Measurements from ENCODE around the gene TASP1. TPM values are rescaled to one million over a fixed set of nuclear protein-coding genes. Genes with fewer than 3 reads are reported as not detected.
A peak's percentile ranks its signal among the peaks of the same experiment; 100 is the strongest.

The TASP1 gene
- total RNA-seq, 1 experiment from 2014 or later: 27.4 TPM

DNA sequence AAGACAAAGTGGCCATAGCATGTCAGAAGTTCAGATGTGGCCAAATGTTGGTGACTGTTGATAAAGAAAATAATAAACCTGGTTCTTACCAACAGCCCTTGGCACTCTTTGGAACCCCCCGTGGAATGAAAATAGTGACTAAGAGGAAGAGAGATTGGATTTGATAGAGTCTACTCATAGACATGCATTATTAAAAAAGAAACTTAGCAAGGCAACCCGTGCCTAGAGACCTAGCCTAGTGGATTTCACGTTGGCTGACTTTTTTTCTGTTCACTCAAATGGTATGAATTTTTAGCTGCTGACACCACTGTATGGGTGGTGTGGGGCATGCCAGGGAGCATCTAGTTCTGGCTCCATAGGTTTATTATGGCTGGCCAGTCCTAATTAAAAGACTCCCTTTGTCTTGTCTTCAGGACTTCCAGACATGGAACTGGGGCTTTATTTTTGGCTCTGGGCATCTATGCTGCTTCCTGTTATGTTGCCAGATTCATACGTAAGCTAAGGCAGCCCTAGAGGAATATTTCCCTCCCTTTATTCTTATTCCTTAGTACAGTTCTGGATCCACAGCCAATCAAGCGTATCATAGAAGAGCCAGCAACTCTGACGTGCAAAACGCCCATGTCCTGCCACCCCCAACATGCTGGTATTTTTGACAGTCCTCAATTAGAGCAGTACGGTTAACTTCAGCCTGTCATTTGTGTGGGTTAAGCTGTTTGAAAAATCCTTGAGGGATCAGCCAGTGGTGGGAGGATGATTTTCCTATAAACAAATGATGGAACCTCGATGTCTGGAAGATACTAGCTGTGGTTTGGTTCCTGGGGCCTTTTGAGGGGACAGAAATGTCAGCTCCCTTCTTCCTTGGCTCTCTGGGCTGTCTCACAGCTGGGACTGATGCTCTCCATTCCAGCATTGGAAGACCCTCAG is 290.2 kb downstream of the TASP1 start:
- DNase-seq: no peak
- no peaks in the 10 kb centered on the region for H3K9me3 ChIP-seq
- TF ChIP-seq, protein P1, sequence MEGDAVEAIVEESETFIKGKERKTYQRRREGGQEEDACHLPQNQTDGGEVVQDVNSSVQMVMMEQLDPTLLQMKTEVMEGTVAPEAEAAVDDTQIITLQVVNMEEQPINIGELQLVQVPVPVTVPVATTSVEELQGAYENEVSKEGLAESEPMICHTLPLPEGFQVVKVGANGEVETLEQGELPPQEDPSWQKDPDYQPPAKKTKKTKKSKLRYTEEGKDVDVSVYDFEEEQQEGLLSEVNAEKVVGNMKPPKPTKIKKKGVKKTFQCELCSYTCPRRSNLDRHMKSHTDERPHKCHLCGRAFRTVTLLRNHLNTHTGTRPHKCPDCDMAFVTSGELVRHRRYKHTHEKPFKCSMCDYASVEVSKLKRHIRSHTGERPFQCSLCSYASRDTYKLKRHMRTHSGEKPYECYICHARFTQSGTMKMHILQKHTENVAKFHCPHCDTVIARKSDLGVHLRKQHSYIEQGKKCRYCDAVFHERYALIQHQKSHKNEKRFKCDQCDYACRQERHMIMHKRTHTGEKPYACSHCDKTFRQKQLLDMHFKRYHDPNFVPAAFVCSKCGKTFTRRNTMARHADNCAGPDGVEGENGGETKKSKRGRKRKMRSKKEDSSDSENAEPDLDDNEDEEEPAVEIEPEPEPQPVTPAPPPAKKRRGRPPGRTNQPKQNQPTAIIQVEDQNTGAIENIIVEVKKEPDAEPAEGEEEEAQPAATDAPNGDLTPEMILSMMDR (IDR thresholded peaks at IDR 0.05; ENCODE audit: insufficient read depth in 1 of 2, low read depth in 1 of 2, low read length in 1 of 2, severe bottlenecking in 1 of 2, unreplicated experiment in 1 of 2): no peak
- H3K4me3 Mint-ChIP-seq (ENCODE audit: unreplicated experiment): no peak overlapping the region
- no peaks in the 10 kb centered on the region for H3K4me1 ChIP-seq
- POLR2A ChIA-PET: no interaction called here
- no peaks in the 10 kb centered on the region for H3K4me1 Mint-ChIP-seq (ENCODE audit: low read depth, unreplicated experiment)
- no peaks in the 10 kb centered on the region for H3K9me3 Mint-ChIP-seq (ENCODE audit: unreplicated experiment)
- H3K36me3 Mint-ChIP-seq (ENCODE audit: insufficient read depth, unreplicated experiment): no peaks in the 10 kb centered on the region
- no peaks in the 10 kb centered on the region for H3K27me3 ChIP-seq (replicated peaks; ENCODE audit: control insufficient read depth, insufficient read depth, low read length)
- H3K36me3 ChIP-seq (ENCODE audit: control insufficient read depth, insufficient read depth, low read length): no peaks in the 10 kb centered on the region
- CTCF ChIA-PET: no interaction called here
- H3K4me3 ChIP-seq (ENCODE audit: low read depth, low read length): no peak overlapping the region
- no peaks in the 10 kb centered on the region for H3K27me3 Mint-ChIP-seq (ENCODE audit: insufficient read depth, unreplicated experiment)
- no peak overlapping the region for H3K27ac Mint-ChIP-seq (ENCODE audit: unreplicated experiment)
- intact Hi-C loops (cut with micrococcal nuclease; ENCODE audit: unreplicated experiment): no loop called here
- BruUV-seq (replicated peaks): no TSS peak

DNA sequence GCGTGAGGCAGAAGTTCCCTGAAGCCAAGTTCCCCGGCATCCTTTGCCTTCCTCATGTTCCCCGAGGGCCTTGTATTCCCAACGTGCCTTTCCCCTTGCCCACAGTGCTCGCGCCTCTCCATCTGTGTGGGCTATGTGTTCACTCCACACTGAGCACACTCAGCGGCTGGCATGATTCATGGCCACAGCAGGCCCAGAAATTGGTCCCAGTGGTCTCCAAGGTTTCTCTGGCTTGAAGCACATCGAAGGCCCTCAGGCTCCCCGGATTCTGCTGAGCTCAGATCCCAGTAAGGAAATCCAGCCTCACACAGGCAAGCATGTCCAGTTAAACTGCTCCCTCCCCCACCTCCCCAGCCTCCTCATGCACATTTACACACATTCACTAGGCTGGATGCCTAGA is 294.1 kb downstream of the TASP1 start:
- Histone ChIP-seq H3K9me3 (no peaks in the 10 kb centered on the region), H3K4me3 (ENCODE audit: low read depth, low read length) (no peak overlapping the region), H3K4me1 (peaks cover 34% of the 10 kb centered on the region), H3K27me3 (replicated peaks; ENCODE audit: control insufficient read depth, insufficient read depth, low read length) (no peaks in the 10 kb centered on the region), H3K36me3 (ENCODE audit: control insufficient read depth, insufficient read depth, low read length) (no peaks in the 10 kb centered on the region)
- peaks cover 8% of the 10 kb centered on the region for H3K36me3 Mint-ChIP-seq (ENCODE audit: insufficient read depth, unreplicated experiment)
- H3K4me3 Mint-ChIP-seq (ENCODE audit: unreplicated experiment): no peak overlapping the region
- DNase-seq: no peak
- TF ChIP-seq, protein P1 (IDR thresholded peaks at IDR 0.05; ENCODE audit: insufficient read depth in 1 of 2, low read depth in 1 of 2, low read length in 1 of 2, severe bottlenecking in 1 of 2, unreplicated experiment in 1 of 2): no peak
- ChIA-PET CTCF (no interaction called here), POLR2A (no interaction called here)
- no peaks in the 10 kb centered on the region for H3K9me3 Mint-ChIP-seq (ENCODE audit: unreplicated experiment)
- H3K27ac Mint-ChIP-seq (ENCODE audit: unreplicated experiment): peak overlapping the region; percentile 2
- BruUV-seq (replicated peaks): no TSS peak
- no peaks in the 10 kb centered on the region for H3K27me3 Mint-ChIP-seq (ENCODE audit: insufficient read depth, unreplicated experiment)
- intact Hi-C loops (cut with micrococcal nuclease; ENCODE audit: unreplicated experiment): no loop called here
- peaks cover 22% of the 10 kb centered on the region for H3K4me1 Mint-ChIP-seq (ENCODE audit: low read depth, unreplicated experiment)

DNA sequence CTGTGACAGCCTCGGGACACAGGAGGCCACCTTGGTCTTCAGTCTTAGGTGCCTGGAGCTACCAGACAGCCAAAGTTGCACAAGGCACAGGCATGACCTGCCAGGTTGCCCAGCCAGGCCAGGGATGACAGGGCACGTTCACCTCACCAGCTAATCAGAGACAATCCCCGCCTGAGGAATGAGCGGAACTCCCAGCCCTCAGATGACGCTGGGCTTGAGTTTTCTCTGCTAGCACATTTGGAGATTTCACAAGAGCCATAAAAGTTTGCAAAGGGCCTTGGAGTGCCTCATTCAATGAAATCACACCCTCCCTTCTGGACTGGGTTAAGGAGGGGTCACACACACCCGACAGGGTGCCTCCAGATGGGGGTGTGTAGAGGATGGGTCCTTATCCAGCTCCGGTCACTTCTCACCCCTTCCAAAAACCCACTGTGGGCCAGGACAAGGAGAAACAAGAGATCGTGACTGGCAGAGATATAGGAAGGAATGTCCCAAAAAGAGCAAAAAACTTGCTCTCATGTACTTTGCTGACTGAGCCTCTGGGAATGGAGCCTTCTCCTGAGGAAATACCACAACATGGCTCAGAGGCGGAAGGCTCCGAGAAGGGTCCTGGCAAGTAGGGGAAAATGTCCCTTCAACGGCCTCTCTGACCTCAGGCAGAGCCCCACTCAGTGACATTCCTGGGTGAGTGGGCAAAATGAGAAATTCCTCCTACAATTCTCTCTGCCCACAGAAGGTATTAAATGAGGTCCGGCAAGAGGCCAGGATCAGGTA is 296.1 kb downstream of the TASP1 start:
- no peaks in the 10 kb centered on the region for H3K27me3 Mint-ChIP-seq (ENCODE audit: insufficient read depth, unreplicated experiment)
- no peak overlapping the region for H3K4me3 Mint-ChIP-seq (ENCODE audit: unreplicated experiment)
- intact Hi-C loops (cut with micrococcal nuclease; ENCODE audit: unreplicated experiment): no loop called here
- peaks cover 8% of the 10 kb centered on the region for H3K36me3 Mint-ChIP-seq (ENCODE audit: insufficient read depth, unreplicated experiment)
- Histone ChIP-seq H3K36me3 (ENCODE audit: control insufficient read depth, insufficient read depth, low read length) (no peaks in the 10 kb centered on the region), H3K4me3 (ENCODE audit: low read depth, low read length) (no peak overlapping the region), H3K27me3 (replicated peaks; ENCODE audit: control insufficient read depth, insufficient read depth, low read length) (no peaks in the 10 kb centered on the region), H3K9me3 (no peaks in the 10 kb centered on the region), H3K4me1 (peaks cover 54% of the 10 kb centered on the region)
- peak overlapping the region; percentile 93 for H3K27ac Mint-ChIP-seq (ENCODE audit: unreplicated experiment)
- peaks cover 39% of the 10 kb centered on the region for H3K4me1 Mint-ChIP-seq (ENCODE audit: low read depth, unreplicated experiment)
- DNase-seq: peak; percentile 83 to 86
- CTCF ChIA-PET: interaction anchor here (0.7 to 1.2 kb wide), 2 partner anchors 20 to 372 kb away, joined by 3 to 4 read pairs; no protein-coding TSS in a partner anchor
- TF ChIP-seq, protein P1 (IDR thresholded peaks at IDR 0.05; ENCODE audit: insufficient read depth in 1 of 2, low read depth in 1 of 2, low read length in 1 of 2, severe bottlenecking in 1 of 2, unreplicated experiment in 1 of 2): no peak
- POLR2A ChIA-PET: interaction anchor here (0.7 to 0.9 kb wide), 2 partner anchors 12 to 40 kb away, joined by 3 to 6 read pairs; no protein-coding TSS in a partner anchor
- no peaks in the 10 kb centered on the region for H3K9me3 Mint-ChIP-seq (ENCODE audit: unreplicated experiment)
- TSS peak; percentile 55 for BruUV-seq (replicated peaks)

Data from Caco-2 (cell line).